Spleen (tissue), 7 donors: ENCODE results near the gene NYNRIN.

Experiments used
- POLR2A ChIP-seq, 3 donors: fragments of 450-650 bp; IDR thresholded peaks; one replicate each; pipeline ENCODE4 v1.5.1; 2017; ENCODE audit warnings: antibody characterized with exemption in 3 of 3, mild to moderate bottlenecking in 1 of 3
- TF ChIP-seq, protein P1 (sequence below), 11 experiments: fragments of 200-600 bp in 7 of 11; fragments of 450-650 bp in 4 of 11; sonication (generic) in 4 of 11; IDR thresholded peaks in 8 of 11; conservative IDR thresholded peaks in 3 of 11; 1 replicate in 7 of 11; 2 replicates in 4 of 11; pipeline versions ENCODE4 v1.4.0 to v1.8.0; 2016 to 2021; ENCODE audit warnings: antibody characterized with exemption in 11 of 11, inconsistent platforms in 4 of 11, mild to moderate bottlenecking in 1 of 11
- donor health status: DM: no; HTN: no; CAD: no; lungs with moderate emphysema.
- donor health status: DM: no; HTN: no; CAD: no.
- donor health status: DM: no; HTN: no; CAD: no.

DNA sequence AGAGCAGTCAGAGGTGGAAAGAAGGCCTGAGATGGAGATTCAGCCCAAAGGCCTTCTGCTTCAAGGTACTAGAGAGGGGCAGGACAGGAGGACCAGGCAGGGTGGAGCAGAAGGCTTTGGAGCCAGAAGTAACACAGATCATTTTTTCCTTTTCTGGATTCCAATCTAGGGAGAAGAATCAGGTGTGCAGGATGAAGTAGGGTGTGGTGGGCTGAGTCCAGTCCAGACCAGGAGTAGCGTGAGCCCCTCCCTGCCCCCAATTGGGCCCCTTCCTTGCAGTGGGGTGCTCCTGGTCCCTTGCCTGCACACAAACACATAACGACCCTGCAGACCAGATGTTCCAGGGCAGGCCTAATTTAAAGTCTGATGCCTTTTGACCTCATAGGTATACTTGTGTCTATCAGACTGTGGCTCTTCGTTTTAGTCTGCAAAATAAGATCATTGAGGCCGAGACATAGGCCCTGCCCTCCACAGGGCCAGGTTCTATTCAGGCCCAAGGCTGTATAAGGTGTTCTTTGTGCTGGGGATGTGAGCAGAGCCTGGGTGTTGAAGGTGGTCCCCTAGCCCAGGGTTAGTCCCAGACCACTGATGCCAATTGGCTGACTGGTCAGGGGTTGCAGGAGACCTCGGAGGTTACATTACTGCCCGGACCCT, 1.0 kb upstream of the NYNRIN start:
- TF ChIP-seq, protein P1, sequence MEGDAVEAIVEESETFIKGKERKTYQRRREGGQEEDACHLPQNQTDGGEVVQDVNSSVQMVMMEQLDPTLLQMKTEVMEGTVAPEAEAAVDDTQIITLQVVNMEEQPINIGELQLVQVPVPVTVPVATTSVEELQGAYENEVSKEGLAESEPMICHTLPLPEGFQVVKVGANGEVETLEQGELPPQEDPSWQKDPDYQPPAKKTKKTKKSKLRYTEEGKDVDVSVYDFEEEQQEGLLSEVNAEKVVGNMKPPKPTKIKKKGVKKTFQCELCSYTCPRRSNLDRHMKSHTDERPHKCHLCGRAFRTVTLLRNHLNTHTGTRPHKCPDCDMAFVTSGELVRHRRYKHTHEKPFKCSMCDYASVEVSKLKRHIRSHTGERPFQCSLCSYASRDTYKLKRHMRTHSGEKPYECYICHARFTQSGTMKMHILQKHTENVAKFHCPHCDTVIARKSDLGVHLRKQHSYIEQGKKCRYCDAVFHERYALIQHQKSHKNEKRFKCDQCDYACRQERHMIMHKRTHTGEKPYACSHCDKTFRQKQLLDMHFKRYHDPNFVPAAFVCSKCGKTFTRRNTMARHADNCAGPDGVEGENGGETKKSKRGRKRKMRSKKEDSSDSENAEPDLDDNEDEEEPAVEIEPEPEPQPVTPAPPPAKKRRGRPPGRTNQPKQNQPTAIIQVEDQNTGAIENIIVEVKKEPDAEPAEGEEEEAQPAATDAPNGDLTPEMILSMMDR (IDR thresholded peaks at IDR 0.05 in 8 of 11, conservative IDR thresholded peaks at IDR 0.05 in 3 of 11) = no peak
- TF ChIP-seq POLR2A (IDR thresholded peaks at IDR 0.05) = no peak
